Tibial artery (tissue), 4 donors: ENCODE measurements around the gene RSRC2.
A peak's percentile ranks its signal among the peaks of the same experiment; 100 is the strongest.

Experiments
- DNase-seq, 2 donors: peaks; one replicate each; pipeline ENCODE4 v3.0.0-alpha.2; 2019
- H3K27ac ChIP-seq, 2 donors: fragments of 200-600 bp; sonication (generic) in 1 of 2; 1 replicate in 1 of 2; 2 replicates in 1 of 2; pipeline ENCODE4 v1.5.1; 2018 to 2019; ENCODE audit warnings: mild to moderate bottlenecking in 1 of 2
- H3K27me3 ChIP-seq, 2 donors: fragments of 200-600 bp; sonication (generic) in 1 of 2; one replicate each; pipeline versions ENCODE4 v1.5.1 to v1.6.0; 2016 to 2019
- H3K36me3 ChIP-seq, 3 donors: fragments of 200-600 bp; sonication (generic) in 2 of 3; one replicate each; pipeline ENCODE4 v1.5.1; 2016 to 2019; ENCODE audit warnings: mild to moderate bottlenecking in 2 of 3
- H3K4me1 ChIP-seq, 4 donors: fragments of 200-600 bp; sonication (generic) in 2 of 4; 1 replicate in 3 of 4; 2 replicates in 1 of 4; pipeline ENCODE4 v1.5.1; 2016 to 2019
- H3K4me3 ChIP-seq, 2 donors: fragments of 200-600 bp; sonication (generic) in 1 of 2; 1 replicate in 1 of 2; 2 replicates in 1 of 2; pipeline ENCODE4 v1.5.1; 2018 to 2019; ENCODE audit warnings: mild to moderate bottlenecking in 2 of 2
- H3K9me3 ChIP-seq, 3 donors: fragments of 200-600 bp; sonication (generic) in 1 of 3; one replicate each; pipeline ENCODE4 v1.5.1; 2016 to 2019
- intact Hi-C: fragments of 100-400 bp; cut with DNase I; formaldehyde crosslinking; loops from one replicate; pipeline ENCODE4 v1.15.0; 2023; ENCODE audit warnings: low total_unique reads
- TF ChIP-seq, protein P1 (sequence below), 2 experiments: fragments of 200-600 bp in 1 of 2; fragments of 450-650 bp in 1 of 2; IDR thresholded peaks; one replicate each; pipeline ENCODE4 v1.5.1; 2017 to 2019; ENCODE audit warnings: antibody characterized with exemption in 2 of 2, mild to moderate bottlenecking in 1 of 2, moderate library complexity in 1 of 2

The RSRC2 gene

DNA sequence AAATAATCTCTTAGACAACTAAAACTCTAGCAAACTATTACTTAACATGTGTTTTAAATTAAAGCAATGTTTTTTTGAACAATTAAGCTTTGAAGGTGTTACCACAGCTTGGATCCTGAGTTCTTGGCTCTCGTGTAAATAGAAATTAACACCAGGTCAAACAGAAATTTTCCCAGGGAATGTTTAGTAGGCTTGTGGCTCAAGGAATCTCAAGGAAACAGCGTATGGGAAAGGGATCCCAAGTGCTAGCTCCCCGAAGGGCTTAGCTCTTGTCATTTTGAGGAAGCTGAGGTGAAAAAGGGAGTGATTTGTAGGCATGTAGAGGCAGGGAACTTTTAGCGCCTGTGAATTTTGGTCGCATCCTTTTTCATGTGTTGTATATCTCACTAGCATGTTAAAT lies 11.8 kb upstream of the RSRC2 start:
- DNase-seq: no peak
- TF ChIP-seq, protein P1, sequence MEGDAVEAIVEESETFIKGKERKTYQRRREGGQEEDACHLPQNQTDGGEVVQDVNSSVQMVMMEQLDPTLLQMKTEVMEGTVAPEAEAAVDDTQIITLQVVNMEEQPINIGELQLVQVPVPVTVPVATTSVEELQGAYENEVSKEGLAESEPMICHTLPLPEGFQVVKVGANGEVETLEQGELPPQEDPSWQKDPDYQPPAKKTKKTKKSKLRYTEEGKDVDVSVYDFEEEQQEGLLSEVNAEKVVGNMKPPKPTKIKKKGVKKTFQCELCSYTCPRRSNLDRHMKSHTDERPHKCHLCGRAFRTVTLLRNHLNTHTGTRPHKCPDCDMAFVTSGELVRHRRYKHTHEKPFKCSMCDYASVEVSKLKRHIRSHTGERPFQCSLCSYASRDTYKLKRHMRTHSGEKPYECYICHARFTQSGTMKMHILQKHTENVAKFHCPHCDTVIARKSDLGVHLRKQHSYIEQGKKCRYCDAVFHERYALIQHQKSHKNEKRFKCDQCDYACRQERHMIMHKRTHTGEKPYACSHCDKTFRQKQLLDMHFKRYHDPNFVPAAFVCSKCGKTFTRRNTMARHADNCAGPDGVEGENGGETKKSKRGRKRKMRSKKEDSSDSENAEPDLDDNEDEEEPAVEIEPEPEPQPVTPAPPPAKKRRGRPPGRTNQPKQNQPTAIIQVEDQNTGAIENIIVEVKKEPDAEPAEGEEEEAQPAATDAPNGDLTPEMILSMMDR (IDR thresholded peaks at IDR 0.05): no peak
- H3K27ac ChIP-seq: no peak overlapping the region
- no peaks in the 10 kb centered on the region for H3K27me3 ChIP-seq
- H3K4me1 ChIP-seq: no peaks in the 10 kb centered on the region
- H3K36me3 ChIP-seq: peaks cover under 1 to 30% (median 7%) of the 10 kb centered on the region in 3 donors
- intact Hi-C loops: no loop called here
- H3K4me3 ChIP-seq: no peak overlapping the region
- no peaks in the 10 kb centered on the region for H3K9me3 ChIP-seq

DNA sequence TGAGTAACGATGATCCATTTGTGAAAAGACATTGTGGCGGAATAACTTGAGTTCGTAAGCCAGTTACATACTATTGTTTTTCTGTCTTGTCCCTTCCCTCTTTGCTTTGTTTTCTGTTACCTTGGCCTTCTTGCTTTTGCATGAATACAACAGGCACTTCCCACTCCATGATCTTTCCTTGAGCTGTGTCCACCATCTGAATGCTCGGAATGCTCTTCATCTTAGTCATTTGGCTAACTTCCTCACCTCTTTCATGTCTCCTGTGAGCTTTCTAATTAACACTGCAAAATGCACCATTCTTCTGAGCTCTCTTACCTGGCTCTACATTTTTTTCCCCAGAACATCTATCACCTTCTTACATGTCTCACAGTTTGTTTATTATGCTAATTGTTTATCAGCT lies 10.3 kb upstream of the RSRC2 start:
- DNase-seq: no peak
- Histone ChIP-seq H3K36me3 (peaks cover 0 to 30% (median 7%) of the 10 kb centered on the region in 3 donors), H3K27me3 (no peaks in the 10 kb centered on the region), H3K9me3 (no peaks in the 10 kb centered on the region), H3K4me3 (no peak overlapping the region), H3K4me1 (no peaks in the 10 kb centered on the region), H3K27ac (no peak overlapping the region)
- TF ChIP-seq, protein P1 (IDR thresholded peaks at IDR 0.05): no peak
- intact Hi-C loops: no loop called here

DNA sequence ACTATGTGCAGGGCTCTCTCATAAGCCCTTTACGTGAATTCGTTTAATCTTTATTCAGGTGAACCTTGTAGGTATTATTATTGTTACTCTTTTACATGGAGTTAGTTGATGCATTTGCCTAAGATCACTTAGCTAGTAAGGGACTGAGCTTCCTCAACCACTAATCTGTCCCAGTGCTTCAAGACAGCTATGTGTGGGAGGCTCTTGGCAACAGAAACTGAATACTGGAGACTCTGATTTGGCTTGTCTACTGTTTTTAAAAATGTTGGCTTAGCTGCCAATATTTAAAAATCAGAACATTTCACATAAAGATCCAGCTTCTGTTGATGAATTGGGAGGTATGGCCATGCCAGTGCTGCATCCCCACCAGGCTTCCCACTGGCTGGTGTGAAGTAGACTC lies 7.1 kb upstream of the RSRC2 start:
- Histone ChIP-seq H3K36me3 (peaks cover 0 to 17% (median 7%) of the 10 kb centered on the region in 3 donors), H3K4me1 (no peaks in the 10 kb centered on the region), H3K4me3 (no peak overlapping the region), H3K27ac (no peak overlapping the region), H3K27me3 (no peaks in the 10 kb centered on the region), H3K9me3 (no peaks in the 10 kb centered on the region)
- intact Hi-C loops: no loop called here
- DNase-seq: no peak
- TF ChIP-seq, protein P1 (IDR thresholded peaks at IDR 0.05): no peak

DNA sequence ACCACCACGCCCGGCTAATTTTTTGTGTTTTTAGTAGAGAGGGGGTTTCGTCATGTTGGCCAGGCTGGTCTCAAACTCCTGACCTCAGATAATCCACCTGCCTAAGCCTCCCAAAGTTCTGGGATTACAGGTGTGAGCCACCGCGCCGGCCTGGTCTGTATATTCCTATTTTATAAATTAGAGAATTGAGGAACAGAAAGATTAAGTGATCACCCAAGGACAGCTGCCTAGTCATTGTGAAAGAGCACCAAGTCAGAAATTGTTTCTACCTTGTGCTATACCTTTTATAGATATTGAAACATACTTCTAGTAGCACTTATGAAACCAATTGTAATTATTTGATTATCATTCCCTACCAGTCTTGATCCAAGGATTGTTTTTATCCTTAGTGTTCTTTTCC lies 2.3 kb upstream of the RSRC2 start:
- H3K36me3 ChIP-seq: no peaks in the 10 kb centered on the region
- H3K27ac ChIP-seq: no peak overlapping the region
- TF ChIP-seq, protein P1 (IDR thresholded peaks at IDR 0.05): no peak
- H3K27me3 ChIP-seq: no peaks in the 10 kb centered on the region
- intact Hi-C loops: loop anchor here (5.0 kb wide), 1 partner anchor 223 kb away; the partner anchor contains the start of gene DENR
- no peaks in the 10 kb centered on the region for H3K9me3 ChIP-seq
- DNase-seq: no peak
- peaks cover 0 to 22% (median 14%) of the 10 kb centered on the region in 4 donors for H3K4me1 ChIP-seq
- H3K4me3 ChIP-seq: no peak overlapping the region

DNA sequence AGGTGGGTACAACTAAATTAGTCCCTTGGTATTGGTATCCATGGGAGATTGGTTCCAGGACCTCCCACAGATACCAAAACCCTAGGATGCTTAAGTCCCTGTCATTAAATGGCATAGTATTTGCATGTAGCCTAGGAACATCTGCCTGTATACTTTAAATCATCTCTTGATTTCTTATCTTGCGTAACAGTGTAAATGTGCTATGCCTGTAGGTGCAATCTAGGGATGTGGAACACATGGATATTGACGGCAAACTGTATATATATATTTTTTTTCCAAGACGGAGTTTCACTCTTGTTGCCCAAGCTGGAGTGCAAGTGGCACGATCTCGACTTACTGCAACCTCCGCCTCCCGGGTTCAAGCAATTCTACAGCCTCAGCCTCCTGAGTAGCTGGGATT lies 1.8 kb upstream of the RSRC2 start:
- DNase-seq: no peak
- H3K27me3 ChIP-seq: no peaks in the 10 kb centered on the region
- H3K4me3 ChIP-seq: no peak overlapping the region
- no peaks in the 10 kb centered on the region for H3K36me3 ChIP-seq
- H3K4me1 ChIP-seq: peaks cover 0 to 26% (median 16%) of the 10 kb centered on the region in 4 donors
- intact Hi-C loops: loop anchor here (5.0 kb wide), 1 partner anchor 224 kb away; the partner anchor contains the start of gene DENR
- TF ChIP-seq, protein P1 (IDR thresholded peaks at IDR 0.05): no peak
- peak overlapping the region in 1 of 2 donors; percentile 36 for H3K27ac ChIP-seq
- no peaks in the 10 kb centered on the region for H3K9me3 ChIP-seq
